ENCODE results near the gene IARS2. TPM values are rescaled to one million over a fixed set of nuclear protein-coding genes. Genes with fewer than 3 reads are reported as not detected.

The IARS2 gene
- total RNA-seq, 3 donors from 2014 or later (not counting 1 experiment from before 2014, with no cell fraction given) = 27.5 to 35.0 (median 34.0) TPM

DNA sequence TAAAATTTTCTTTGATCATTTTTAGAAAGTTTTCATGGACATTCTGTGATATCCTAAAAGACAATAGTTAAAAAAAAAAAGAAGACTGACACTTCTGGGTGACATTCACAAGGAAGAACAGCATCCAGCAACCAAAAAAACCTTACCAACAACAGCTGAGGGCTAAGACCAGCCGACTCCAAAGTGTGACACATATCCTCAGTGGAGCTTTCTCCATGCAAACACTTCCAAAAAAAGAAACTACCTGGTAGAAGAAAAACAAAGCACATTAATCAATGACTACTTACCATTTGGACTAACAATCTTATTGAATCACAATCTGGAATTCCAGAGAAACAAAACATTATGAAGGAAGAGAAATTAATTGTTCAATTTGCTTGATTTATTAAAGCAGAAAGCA, 88.2 kb downstream of the IARS2 start:
- no peak overlapping the region for H3K27ac Mint-ChIP-seq
- H3K36me3 ChIP-seq (ENCODE audit: control insufficient read depth, insufficient read depth, low read length) = peaks cover 35% of the 10 kb centered on the region
- H3K27me3 ChIP-seq (ENCODE audit: control insufficient read depth, insufficient read depth, low read length) = no peaks in the 10 kb centered on the region
- TF ChIP-seq, protein P1, sequence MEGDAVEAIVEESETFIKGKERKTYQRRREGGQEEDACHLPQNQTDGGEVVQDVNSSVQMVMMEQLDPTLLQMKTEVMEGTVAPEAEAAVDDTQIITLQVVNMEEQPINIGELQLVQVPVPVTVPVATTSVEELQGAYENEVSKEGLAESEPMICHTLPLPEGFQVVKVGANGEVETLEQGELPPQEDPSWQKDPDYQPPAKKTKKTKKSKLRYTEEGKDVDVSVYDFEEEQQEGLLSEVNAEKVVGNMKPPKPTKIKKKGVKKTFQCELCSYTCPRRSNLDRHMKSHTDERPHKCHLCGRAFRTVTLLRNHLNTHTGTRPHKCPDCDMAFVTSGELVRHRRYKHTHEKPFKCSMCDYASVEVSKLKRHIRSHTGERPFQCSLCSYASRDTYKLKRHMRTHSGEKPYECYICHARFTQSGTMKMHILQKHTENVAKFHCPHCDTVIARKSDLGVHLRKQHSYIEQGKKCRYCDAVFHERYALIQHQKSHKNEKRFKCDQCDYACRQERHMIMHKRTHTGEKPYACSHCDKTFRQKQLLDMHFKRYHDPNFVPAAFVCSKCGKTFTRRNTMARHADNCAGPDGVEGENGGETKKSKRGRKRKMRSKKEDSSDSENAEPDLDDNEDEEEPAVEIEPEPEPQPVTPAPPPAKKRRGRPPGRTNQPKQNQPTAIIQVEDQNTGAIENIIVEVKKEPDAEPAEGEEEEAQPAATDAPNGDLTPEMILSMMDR (IDR thresholded peaks at IDR 0.05) = no peak
- WGBS (ENCODE audit: insufficient coverage) = 100% methylated on average over 1 of the region's 1 CpG
- DNase-seq = no peak
- peaks cover 0 to 4% of the 10 kb centered on the region in 2 donors for H3K4me1 Mint-ChIP-seq
- H3K36me3 Mint-ChIP-seq = peaks cover 28% of the 10 kb centered on the region
- H3K27me3 Mint-ChIP-seq (ENCODE audit: low read depth in 2 of 2) = no peaks in the 10 kb centered on the region
- no peak for ATAC-seq
- no peak overlapping the region for H3K27ac ChIP-seq (ENCODE audit: low read length)
- H3K4me3 ChIP-seq (ENCODE audit: low read length) = no peak overlapping the region
- H3K4me3 Mint-ChIP-seq = no peak overlapping the region
- intact Hi-C loops (cut with micrococcal nuclease) = no loop called here
- no peaks in the 10 kb centered on the region for H3K9me3 Mint-ChIP-seq
- no peaks in the 10 kb centered on the region for H3K9me3 ChIP-seq (ENCODE audit: control insufficient read depth, insufficient read depth, low read length)
- no peaks in the 10 kb centered on the region for H3K4me1 ChIP-seq (ENCODE audit: control insufficient read depth, insufficient read depth, low read length)

DNA sequence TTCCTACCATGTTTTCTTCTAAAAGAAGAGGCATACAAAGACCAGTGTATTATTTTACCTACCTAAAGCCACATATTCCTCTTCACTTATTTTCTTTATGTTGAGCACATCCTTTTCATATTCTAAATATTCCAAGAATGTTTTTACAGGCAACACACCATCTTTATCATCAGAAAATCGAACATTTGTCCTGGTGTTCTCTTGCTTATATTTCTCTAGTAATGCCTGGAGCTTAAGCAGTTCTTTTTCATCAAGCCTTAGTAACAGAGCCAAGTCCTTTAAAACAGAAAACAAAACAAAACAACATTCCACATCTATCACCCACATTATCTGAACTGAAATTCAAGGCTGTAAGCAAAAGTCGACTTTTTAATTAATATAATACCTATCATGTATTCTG, 88.7 kb downstream of the IARS2 start:
- H3K4me1 Mint-ChIP-seq = peaks cover 0 to 4% of the 10 kb centered on the region in 2 donors
- ATAC-seq = no peak
- H3K27ac Mint-ChIP-seq = no peak overlapping the region

DNA sequence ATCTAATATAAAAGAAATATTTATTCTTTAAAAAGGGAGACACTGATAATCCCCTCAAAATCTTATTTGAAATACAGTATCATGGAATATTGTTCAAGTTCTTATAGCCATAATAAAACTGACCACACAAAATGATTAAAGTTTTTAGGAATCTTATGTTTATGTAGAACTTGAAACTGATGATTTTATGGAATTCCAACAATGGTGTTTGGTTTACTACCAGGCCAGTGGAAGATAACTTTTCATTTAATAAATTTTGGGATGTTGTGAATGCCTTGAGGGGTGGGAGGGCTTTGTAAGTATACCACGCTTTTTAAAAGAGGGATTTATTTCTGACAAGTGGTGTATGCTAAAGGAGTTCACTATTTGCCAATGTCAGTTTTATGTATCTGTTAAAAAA, 90.6 kb downstream of the IARS2 start:
- intact Hi-C loops (cut with micrococcal nuclease) = no loop called here
- Mint-ChIP-seq H3K4me1 (peaks cover 0 to 1% of the 10 kb centered on the region in 2 donors), H3K4me3 (no peak overlapping the region), H3K27me3 (ENCODE audit: low read depth in 2 of 2) (no peaks in the 10 kb centered on the region), H3K36me3 (peaks cover 22% of the 10 kb centered on the region), H3K9me3 (no peaks in the 10 kb centered on the region), H3K27ac (no peak overlapping the region)
- no peaks in the 10 kb centered on the region for H3K4me1 ChIP-seq (ENCODE audit: control insufficient read depth, insufficient read depth, low read length)
- 100% methylated on average over 1 of the region's 1 CpG for WGBS (ENCODE audit: insufficient coverage)
- TF ChIP-seq, protein P1 (IDR thresholded peaks at IDR 0.05) = no peak
- no peaks in the 10 kb centered on the region for H3K9me3 ChIP-seq (ENCODE audit: control insufficient read depth, insufficient read depth, low read length)
- ATAC-seq (no peak), DNase-seq (no peak)
- peaks cover 52% of the 10 kb centered on the region for H3K36me3 ChIP-seq (ENCODE audit: control insufficient read depth, insufficient read depth, low read length)
- H3K4me3 ChIP-seq (ENCODE audit: low read length) = no peak overlapping the region
- H3K27ac ChIP-seq (ENCODE audit: low read length) = no peak overlapping the region
- H3K27me3 ChIP-seq (ENCODE audit: control insufficient read depth, insufficient read depth, low read length) = no peaks in the 10 kb centered on the region

More for the DNA sequence above, 88.7 kb downstream of the IARS2 start:
- TF ChIP-seq, protein P1 (IDR thresholded peaks at IDR 0.05) = no peak
- 100% methylated on average over 1 of the region's 2 CpGs for WGBS (ENCODE audit: insufficient coverage)
- Mint-ChIP-seq H3K27me3 (ENCODE audit: low read depth in 2 of 2) (no peaks in the 10 kb centered on the region), H3K9me3 (no peaks in the 10 kb centered on the region), H3K4me3 (no peak overlapping the region), H3K36me3 (peaks cover 34% of the 10 kb centered on the region)
- peaks cover 40% of the 10 kb centered on the region for H3K36me3 ChIP-seq (ENCODE audit: control insufficient read depth, insufficient read depth, low read length)
- H3K27me3 ChIP-seq (ENCODE audit: control insufficient read depth, insufficient read depth, low read length) = no peaks in the 10 kb centered on the region
- no peak for DNase-seq
- no peak overlapping the region for H3K27ac ChIP-seq (ENCODE audit: low read length)
- H3K9me3 ChIP-seq (ENCODE audit: control insufficient read depth, insufficient read depth, low read length) = no peaks in the 10 kb centered on the region
- H3K4me3 ChIP-seq (ENCODE audit: low read length) = no peak overlapping the region
- intact Hi-C loops (cut with micrococcal nuclease) = no loop called here
- no peaks in the 10 kb centered on the region for H3K4me1 ChIP-seq (ENCODE audit: control insufficient read depth, insufficient read depth, low read length)

DNA sequence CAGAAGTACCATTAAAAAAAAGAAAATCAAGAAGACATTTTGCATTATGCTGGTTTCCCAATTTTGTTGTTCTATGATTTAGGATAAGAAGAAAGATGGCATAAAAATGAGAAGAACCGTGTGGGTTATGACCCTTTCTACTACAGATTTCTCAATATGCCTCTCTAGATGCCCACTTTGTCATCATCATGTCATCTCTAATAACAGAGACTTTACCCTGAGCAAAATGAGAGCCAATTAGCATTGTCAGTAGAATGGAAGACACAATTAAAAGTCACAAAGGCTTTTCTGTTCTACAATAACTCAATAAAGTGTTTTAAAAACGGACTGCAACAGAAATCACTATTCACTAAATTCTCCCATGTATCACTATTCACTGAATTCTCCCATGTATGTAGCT, 92.8 kb downstream of the IARS2 start:
- intact Hi-C loops (cut with micrococcal nuclease) = no loop called here
- no peaks in the 10 kb centered on the region for H3K9me3 ChIP-seq (ENCODE audit: control insufficient read depth, insufficient read depth, low read length)
- H3K27me3 ChIP-seq (ENCODE audit: control insufficient read depth, insufficient read depth, low read length) = no peaks in the 10 kb centered on the region
- TF ChIP-seq, protein P1 (IDR thresholded peaks at IDR 0.05) = no peak
- H3K9me3 Mint-ChIP-seq = no peaks in the 10 kb centered on the region
- WGBS (ENCODE audit: insufficient coverage) = 100% methylated on average over 2 of the region's 2 CpGs
- H3K4me3 ChIP-seq (ENCODE audit: low read length) = no peak overlapping the region
- H3K27me3 Mint-ChIP-seq (ENCODE audit: low read depth in 2 of 2) = no peaks in the 10 kb centered on the region
- H3K4me1 ChIP-seq (ENCODE audit: control insufficient read depth, insufficient read depth, low read length) = no peaks in the 10 kb centered on the region
- no peak overlapping the region for H3K4me3 Mint-ChIP-seq
- peaks cover 20% of the 10 kb centered on the region for H3K36me3 Mint-ChIP-seq
- no peaks in the 10 kb centered on the region for H3K4me1 Mint-ChIP-seq
- H3K27ac Mint-ChIP-seq = peak overlapping the region in 1 of 2 donors; percentile 28
- no peak for DNase-seq
- no peak for ATAC-seq
- H3K27ac ChIP-seq (ENCODE audit: low read length) = no peak overlapping the region
- H3K36me3 ChIP-seq (ENCODE audit: control insufficient read depth, insufficient read depth, low read length) = peaks cover 63% of the 10 kb centered on the region

Data from natural killer cell (primary cell).